Measurements from ENCODE around the gene SURF6.
"Not testable (repeated sequence)": the region's sequence is repeated elsewhere in the genome, so short reads cannot be mapped to it uniquely, and the experiment has no call there.

The SURF6 gene

DNA sequence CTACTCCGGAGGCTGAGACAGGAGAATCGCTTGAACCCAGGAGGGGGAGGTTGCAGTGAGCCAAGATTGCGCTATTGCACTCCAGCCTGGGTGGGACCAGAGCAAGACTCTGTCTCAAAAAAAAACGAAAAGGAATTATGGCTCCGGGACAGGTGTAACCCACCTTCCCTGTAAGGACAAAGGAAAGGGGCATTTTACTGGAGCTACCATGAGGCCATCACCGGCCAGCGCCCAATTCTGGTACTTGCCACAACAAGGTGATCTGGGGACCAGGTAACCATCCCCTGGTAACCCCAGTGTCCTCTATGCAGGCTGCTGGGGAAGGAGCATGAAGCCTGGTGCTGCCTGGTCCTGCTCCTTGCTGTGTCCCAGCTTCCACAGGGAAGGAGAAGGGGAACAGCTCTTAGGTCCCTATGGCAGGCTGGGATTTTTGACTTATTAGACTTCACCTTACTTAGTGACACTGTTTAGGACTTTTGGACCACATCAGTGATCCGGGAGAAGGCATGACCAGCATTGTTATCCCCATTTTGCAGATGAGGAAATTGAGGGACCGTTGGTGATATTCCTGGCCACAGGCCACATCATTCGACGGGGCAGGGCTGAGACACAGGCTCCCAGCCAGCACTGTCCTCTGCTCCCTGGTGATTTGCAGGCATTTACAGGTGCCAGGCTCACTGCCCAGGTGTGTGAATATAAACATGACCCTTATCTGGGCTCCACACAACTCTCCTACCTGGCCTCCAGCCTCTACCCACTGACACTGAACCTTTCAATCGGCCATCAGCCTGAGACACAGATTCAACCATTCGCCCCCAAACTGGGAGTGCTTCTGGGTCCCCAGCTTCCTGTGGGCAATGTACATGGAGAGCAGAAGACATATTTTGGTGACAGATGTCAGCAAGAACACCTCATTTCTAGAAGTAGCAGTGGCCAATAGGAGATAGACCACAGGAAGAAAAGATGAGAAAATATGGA lies 34.4 kb downstream of the SURF6 start:
- in situ Hi-C loops (cut with HindIII; ENCODE audit: low sequenced_read_pairs), result no loop called here

DNA sequence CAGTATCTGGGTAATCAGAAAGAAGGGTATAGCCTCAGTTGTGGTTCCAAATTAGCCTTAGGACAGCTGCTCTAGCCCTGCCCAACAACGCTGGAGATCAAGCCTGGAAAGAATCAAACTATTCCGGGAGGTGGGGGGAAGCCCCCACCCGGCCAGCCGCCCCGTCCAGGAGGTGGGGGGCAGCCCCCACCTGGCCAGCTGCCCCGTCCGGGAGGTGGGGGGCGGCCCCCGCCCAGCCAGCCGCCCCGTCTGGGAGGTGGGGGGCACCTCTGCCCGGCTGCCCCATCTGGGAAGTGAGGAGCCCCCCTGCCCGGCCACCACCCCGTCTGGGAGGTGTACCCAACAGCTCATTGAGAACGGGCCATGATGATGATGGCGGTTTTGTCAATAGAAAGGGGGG lies 36.0 kb downstream of the SURF6 start:
- in situ Hi-C loops (cut with HindIII; ENCODE audit: low sequenced_read_pairs), result not testable (repeated sequence)

DNA sequence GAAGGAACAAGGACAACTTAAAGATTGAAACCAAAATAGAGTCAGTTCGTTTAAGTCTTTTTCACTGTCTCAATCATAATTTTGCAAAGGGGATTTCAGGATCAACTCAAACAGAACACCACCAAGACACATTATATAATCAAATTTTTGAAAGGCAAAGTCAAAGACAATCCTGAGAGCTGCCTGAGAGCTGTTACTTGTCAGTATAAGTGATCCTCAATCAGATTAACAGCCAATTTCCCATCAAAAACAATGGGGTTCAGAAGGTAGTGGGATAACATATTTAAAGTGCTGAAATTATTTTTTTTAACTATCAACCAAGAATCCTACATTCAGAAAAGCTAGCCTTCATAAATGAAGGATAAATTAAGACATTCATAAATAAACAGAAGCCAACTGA lies 41.7 kb downstream of the SURF6 start:
- in situ Hi-C loops (cut with HindIII; ENCODE audit: low sequenced_read_pairs), result no loop called here

DNA sequence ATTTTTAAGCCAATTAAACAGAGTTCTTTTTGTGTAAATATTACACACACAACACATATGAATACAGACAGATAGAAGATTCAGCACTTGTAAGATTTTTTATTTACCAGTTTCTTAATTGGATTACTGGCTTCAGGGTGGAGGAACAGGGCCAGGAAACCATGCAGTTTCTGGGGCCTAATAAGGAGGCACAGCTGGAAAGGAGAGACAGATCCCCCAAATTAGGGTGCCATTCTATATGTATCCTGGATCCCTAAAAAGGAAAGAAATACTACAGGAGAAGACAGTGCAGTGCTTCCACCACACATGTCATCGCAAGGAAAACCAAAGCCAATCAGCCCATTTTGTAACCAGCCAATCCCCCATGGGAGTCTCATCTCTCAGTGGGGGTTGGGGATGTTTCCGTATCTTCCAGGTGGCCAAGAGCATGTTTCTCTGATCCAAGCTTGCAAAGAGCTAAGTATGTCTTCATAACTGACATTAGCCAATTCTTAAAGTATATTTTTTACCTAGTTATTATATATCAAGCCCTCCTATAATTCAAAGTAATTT lies 45.2 kb downstream of the SURF6 start:
- in situ Hi-C loops (cut with HindIII; ENCODE audit: low sequenced_read_pairs), result no loop called here

DNA sequence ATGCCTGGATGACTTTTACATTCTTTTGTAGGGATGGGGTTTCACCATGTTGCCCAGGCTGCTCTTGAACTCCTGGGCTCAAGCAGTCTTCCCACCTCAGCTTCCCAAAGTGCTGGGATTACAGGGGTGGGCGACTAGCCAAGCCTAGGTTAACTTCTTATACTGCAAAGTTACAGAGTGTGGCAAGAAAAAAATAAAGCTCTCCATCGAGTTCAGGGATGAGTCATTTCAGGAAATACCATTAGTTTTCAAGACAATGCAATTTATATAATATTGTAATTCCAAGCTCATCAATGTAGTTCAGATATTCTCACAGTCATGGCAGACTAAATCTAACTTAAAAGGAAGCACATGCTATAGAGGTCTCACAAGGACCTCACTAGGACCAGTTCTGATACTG lies 49.5 kb downstream of the SURF6 start:
- in situ Hi-C loops (cut with HindIII; ENCODE audit: low sequenced_read_pairs), result no loop called here

DNA sequence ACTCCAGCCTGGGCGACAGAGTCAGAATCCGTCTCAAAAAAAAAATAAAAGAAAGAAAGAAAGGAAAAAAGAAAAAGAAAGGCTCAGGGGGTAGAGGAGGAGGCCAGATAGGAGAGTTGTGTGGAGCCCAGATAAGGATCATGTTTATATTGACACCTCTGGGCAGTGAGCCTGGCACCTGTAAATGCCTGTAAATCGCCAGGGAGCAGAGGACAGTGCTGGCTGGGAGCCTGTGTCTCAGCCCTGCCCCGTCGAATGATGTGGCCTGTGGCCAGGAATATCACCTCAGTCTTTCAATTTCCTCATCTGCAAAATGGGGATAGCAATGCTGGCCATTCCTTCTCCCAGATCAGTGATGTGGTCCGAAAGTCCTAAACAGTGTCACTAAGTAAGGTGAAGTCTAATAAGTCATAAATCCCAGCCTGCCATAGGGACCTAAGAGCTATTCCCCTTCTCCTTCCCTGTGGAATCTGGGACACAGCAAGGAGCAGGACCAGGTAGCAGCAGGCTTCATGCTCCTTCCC lies 50.7 kb downstream of the SURF6 start:
- in situ Hi-C loops (cut with HindIII; ENCODE audit: low sequenced_read_pairs), result no loop called here

DNA sequence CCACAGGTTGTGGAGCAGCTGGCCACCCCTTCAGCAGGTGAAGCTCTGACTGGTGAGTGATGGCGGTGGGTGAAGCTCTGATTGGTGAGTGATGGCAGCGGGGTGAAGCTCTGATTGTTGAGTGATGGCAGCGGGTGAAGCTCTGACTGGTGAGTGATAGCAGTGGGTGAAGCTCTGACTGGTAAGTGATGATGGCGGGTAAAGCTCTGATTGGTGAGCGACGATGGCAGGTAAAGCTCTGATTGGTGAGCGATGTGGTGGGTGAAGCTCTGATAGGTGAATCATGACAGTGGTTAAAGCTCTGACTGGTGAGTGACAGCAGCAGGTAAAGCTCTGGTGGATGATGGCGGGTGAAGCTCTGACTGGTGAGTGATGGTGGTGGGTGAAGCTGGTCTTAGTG lies 51.6 kb downstream of the SURF6 start:
- in situ Hi-C loops (cut with HindIII; ENCODE audit: low sequenced_read_pairs), result no loop called here

DNA sequence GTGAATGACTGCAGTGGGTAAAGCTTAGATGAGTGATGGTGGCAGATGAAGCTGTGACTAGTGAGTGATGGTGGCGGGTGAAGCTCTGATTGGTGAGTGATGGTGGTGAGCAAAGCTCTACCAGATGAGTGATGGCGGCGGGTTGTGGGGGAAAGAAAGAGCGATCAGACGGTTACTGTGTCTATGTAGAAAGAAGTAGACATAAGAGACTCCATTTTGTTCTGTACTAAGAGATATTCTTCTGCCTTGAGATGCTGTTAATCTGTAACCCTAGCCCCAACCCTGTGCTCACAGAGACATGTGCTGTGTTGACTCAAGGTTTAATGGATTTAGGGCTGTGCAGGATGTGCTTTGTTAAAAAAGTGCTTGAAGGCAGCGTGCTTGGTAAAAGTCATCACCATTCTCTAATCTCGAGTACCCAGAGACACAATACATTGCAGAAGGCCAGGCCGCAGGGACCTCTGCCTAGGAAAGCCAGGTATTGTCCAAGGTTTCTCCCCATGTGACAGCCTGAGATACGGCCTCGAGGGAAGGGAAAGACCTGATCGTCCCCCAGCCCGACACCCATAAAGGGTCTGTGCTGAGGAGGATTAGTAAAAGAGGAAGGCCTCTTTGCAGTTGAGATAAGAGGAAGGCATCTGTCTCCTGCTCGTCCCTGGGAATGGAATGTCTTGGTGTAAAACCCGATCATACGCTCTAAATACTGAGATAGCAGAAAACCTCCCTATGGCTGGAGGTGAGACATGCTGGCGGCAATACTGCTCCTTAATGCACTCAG lies 52.5 kb downstream of the SURF6 start:
- in situ Hi-C loops (cut with HindIII; ENCODE audit: low sequenced_read_pairs), result not testable (repeated sequence)

DNA sequence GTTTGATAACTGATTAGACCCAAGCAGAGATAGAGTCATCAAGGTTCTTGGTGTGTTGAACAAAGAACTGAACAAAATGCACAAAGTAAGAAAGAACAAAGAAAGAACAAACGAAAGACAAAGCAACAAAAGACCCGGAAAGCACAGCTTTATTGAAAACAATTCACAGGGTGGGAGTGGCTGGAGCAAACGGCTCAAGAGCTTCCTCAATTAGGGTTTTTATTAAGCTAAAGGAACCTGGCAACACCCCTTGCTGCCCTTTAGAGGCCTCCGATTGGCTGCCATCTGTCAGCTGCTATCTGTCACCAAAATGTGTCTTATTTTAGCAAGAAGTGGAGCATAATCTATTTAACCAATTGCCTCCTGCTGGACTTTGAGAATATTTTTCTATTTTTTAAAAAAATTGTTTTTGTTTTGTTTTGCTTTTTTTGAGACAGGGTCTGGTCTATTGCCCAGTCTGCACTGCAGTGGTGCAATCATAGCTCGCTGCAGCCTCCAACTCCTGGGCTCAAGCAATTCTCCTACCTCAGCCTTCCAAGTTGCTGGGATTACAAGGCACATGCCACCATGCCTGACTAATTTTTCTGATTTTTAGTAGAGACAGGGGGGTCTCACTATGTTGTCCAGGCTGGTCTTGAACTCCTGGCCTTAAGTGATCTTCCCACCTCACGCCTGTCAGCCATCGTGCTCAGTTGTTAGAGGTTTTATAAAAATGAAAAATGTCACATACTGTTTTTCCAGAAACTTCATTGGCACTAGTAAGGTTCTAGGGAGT lies 53.3 kb downstream of the SURF6 start:
- in situ Hi-C loops (cut with HindIII; ENCODE audit: low sequenced_read_pairs), result no loop called here

DNA sequence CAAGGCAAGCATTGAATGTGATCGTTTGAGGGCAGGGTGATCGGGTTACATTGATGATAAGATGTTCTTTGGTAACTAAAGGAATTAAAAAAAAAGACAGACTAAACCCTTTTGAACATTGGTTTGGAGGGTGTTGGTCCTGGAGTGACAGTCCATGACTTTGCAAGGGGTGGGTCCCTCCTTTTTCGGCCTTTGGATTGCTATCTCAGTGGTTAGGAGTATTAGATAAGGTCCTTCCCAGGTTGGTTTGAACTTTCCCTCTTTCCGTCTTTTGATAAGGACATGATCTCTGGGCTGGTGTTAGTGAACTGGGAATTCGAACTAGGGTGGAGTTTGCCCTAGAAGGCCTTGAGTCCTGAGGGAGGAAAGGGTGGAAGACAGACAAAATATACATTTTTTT lies 55.6 kb downstream of the SURF6 start:
- in situ Hi-C loops (cut with HindIII; ENCODE audit: low sequenced_read_pairs), result no loop called here

All from DLD1 (cell line).